GM21367 (cell line): ENCODE measurements around the gene CFAP97.
"Not testable (repeated sequence)": the region's sequence is repeated elsewhere in the genome, so short reads cannot be mapped to it uniquely, and the experiment has no call there.

Experiments used
- ATAC-seq: cut with Tn5 transposase; IDR thresholded peaks from one replicate; pipeline ENCODE4 v1.9.1; 2021; ENCODE audit not compliant: unreplicated experiment

The CFAP97 gene

DNA sequence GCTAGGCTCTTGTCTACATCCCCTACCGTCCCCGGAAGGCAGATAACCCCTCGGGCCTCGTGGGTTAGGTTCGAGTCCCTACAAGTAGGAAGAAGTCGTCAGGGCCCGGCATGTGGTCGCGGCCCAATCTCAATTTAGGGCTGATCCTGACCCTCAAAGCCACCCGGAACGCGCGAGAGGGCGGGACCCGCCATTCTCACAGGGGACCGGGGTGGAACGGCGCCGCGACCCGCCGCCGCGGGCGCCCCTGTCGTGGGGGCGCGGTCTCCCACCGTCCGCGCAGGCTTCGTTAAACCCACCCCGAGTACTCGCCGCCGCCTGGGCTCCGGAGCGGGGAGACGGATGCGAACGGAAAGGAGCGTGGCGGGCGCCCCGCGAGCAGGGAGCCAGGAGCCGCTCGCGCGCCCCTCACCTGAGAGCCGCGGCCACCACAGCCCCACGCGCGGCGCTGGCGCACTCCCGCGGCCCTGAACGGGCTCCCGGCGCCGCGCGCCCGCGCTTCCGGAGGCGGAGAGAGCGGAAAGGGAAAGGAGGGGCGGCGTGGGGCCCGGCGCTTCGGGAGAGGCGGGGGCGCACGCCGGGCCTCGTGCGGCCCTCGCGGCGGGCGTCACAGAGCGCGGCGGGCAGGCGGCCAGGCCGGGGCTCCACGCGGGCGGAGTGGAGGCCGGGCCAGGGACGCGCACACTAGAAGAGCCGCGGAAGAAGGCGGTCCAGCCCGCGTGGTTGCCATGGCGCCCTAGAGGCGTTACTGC lies at the start of gene CFAP97:
Gene CFAP97 (minus strand): TSS at position 515 of the 752 bp plus-strand sequence. CDS start 12,804 bp downstream, outside the sequence.
- ATAC-seq: peak; percentile 60

DNA sequence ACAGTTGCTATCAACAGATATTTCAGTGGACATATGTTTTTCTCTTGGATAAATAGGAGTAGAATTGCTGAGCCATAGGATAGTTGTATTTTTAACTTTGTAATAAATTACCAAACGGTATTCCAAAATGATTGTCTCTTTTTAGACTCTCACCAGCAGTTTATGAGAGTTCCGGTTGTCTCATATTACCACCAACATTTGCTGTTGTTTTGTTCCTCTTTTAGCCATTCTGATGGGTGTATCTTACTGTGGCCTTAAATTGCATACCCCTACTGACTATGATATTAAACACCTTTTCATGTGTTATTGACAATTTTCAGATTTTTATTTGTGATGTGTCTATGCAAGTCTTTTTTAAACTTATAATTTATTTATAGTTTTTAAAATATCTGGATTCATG lies 45.3 kb upstream of the CFAP97 start:
- no peak for ATAC-seq

DNA sequence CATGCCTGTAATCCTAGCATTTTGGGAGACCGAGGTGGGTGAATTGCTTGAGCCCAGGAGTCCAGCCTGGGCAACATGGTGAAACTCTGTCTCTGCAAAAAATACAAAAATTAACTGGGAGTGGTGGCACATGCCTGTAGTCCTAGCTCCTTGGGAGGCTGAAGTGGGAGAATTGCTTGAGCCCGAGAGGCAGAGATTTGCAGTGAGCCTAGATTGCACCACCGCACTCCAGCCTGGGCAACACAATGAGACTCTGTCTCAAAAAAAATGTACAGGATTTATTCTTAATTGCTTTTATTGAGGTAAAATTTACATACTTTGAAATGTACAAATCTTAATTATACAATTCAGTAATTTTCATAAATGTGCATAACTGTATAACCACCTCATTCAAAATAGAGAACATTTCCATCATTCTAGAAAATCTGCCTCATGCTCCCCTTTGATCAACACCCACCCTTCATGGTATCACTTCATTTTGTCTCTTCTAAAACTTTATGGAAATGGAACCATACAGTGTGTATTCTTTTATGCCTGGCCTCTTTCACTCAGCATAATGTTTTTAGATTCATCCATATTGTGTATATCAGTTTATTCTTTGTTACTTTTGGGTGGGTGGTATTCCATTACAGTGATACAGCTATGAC lies 44.7 kb upstream of the CFAP97 start:
- no peak for ATAC-seq

DNA sequence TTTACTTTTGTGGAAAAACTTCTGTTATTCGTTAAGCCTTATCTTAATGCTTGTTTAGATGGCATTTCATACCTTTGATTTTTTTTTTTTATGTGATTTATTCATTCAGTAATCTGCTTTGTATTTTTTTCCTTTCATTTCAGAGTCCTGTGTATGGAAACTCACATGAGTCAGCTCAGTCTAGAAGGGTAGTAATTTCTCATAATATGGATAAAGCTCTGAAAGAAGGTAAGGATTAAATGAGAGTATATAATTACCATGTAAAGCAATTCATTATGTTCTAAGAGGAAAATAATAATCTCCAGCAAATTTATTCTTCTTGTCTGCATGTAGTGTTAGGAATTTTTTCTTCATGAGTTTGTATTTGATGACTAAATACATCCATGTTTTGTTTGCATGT lies 43.4 kb upstream of the CFAP97 start:
- ATAC-seq: no peak

DNA sequence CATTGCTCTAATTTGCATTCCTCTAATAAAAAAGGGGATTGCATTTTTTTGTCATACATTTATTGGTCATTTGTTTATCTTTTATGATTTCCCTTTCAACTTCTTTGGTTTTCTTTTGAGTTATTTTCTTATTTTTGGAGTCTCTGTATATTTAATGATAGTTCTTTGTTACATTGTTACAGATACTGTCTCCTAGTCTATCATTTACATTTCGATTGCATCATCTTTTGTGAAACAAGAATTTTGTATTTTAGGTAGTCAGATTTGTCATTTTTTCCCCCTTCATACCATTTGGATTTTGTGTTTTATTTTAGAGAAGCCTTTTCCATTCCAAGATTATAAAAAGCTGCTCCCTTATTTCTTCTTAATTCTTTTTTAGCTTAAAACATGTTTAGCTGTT lies 42.7 kb upstream of the CFAP97 start:
- ATAC-seq: no peak

GRCh38 chr4:185244763-185245162 lies 41.0 kb upstream of the CFAP97 start:
- no peak for ATAC-seq

GRCh38 chr4:185243879-185244278 lies 40.1 kb upstream of the CFAP97 start:
- no peak for ATAC-seq

GRCh38 chr4:185242749-185243533 lies 39.1 kb upstream of the CFAP97 start:
- ATAC-seq: no peak

DNA sequence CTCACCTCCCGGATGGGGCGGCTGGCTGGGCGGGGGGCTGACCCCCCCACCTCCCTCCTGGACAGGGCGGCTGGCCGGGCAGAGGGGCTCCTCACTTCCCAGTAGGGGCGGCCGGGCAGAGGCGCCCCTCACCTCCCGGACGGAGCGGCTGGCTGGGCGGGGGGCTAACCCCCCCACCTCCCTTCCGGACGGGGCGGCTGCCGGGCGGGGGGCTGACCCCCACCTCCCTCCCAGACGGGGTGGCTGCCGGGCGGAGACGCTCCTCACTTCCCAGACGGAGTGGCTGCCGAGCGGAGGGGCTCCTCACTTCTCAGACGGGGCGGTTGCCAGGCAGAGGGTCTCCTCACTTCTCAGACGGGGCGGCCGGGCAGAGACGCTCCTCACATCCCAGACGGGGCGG lies 36.7 kb upstream of the CFAP97 start:
- ATAC-seq: not testable (repeated sequence)

DNA sequence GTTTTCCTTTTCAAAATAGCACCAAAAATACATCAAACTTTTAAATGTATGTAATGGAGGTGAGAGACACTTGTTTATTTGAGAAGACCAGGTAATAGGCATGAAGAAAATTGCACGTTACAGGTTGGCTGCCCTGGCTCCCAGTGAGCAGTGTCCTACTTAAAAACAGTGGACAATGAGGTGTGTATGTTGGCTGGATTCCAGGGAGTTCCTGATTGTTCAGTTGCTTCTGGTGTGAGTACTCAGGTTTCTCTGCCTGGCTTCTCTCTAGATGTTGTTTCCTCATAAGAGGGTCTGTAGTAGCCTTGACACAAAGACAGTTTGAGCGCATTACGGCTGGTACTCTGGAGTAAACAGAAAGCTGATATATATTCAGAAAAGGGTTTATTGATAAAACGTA lies 35.0 kb upstream of the CFAP97 start:
- no peak for ATAC-seq

DNA sequence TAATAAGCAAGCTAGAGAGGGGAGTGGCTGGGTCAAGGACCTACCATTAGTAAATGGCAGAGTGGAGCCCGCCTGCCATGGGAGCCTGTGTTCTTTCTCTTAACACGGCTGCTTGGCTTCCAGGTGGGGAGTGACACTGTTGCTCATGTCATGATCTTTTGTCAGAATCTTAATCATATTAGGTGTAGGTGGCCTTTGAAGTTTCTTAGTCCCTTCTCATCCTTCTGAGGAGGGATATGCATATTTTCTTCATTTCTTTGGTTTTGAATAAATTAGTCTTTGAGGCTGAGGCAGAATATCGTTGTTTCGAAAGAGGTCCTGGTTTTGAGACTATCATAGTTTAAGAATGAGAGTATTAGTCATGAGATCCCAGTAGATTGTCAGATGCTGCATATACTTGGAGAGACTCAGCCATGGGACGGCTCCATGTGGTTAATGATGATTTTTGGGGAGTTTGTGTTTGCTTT lies 34.4 kb upstream of the CFAP97 start:
- ATAC-seq: no peak

GRCh38 chr4:185237175-185237574 lies 33.4 kb upstream of the CFAP97 start:
- ATAC-seq: no peak

- no peak for ATAC-seq
Observed at GRCh38 chr4:185235843-185236503, 32.2 kb upstream of the CFAP97 start.

DNA sequence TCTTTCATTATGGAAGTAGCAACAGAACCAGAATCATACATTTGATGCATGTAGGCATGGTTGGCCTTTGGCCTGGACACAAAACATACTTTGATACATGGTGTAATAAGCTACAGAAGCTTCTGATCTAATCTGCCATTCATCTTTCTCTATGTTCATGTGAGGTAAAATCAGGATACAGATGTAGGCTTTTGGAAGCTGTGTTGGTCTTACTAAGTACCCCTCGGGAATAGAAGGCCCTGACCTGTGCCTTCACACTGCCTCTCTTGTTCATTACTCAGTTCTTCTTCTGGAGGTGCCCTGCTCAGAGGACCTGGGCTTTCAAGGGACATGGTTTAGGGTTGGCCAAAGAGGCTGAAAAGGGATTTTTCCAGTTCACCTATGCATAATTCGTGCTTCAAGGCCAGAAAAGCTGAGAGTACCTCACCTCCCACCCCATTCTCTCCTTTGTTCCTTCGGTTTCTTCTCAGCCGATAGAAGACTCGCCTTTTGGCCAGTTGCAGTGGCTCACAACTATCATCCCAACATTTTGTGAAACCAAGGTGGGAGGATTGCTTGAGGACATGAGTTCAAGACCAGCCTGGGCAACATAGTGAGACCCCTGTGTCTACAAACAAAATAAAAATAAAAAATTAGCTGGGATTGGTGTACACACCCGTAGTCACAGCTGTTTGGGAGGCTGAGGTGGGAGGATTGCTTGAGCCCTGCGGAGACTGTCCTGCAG lies 31.5 kb upstream of the CFAP97 start:
- no peak for ATAC-seq

GRCh38 chr4:185232370-185232769 lies 28.6 kb upstream of the CFAP97 start:
- no peak for ATAC-seq

DNA sequence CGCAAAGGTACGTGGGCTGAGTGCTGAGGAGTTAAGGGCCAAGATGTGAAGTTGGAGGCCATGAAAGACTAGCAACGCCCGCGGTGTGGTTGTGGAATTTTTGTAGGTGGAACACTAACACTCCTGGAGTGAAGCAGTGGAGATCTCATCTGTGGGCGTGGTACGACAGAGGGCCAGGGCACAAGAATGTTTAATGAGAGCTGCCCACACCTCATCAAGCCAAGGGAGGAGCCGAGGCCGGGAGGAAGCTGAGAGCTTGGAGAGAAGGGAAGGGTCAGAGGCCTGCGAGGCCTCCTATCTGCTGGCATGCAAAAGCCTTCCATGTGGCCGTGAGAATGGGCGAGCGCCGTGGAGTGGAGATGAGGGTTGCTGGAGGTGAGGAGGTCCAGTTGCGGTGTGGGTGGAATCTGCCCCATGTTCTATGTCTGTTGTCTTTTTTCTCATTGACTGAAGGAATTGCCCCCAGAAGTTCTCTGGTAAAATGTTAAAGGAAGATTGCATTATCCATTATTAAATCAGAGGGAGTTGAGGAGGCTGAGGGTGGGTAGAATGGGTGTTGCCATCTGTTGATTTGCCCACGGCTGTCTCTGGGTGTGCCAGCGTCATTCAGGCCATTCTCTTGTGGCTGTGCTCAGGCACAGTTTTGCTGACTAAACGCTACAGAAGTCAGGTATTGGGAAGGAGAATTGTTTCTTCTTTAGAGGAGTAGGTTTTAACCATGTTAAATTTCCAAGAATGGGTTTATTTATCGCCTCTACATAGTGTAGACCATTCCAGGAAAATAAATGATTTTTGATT lies 25.4 kb upstream of the CFAP97 start:
- no peak for ATAC-seq

GRCh38 chr4:185227713-185228278 lies 24.0 kb upstream of the CFAP97 start:
- no peak for ATAC-seq

- no peak for ATAC-seq
Observed at GRCh38 chr4:185227131-185227551, 23.3 kb upstream of the CFAP97 start.

DNA sequence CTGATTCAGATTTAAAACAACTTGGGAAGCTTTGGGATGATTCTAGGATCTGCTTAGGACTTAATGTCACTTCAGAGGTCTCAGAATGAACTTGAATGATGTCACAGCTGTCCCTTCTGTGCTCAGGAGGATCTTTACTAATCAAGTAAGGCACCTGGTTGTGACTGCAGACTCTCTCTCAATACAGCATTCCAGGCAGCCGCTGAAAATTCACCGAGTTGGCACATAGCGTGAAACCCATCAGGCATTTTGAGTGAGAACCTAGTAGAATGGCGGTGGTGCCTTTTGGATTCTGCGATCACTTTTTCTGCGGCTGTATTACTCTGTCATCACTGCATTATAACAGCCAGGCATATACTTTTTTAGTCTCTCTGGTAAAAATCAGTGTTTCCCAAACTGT lies 22.1 kb upstream of the CFAP97 start:
- ATAC-seq: no peak
